ENCODE data around the gene PAX7. TPM values are rescaled to one million over a fixed set of nuclear protein-coding genes. Genes with fewer than 3 reads are reported as not detected.
A peak's percentile ranks its signal among the peaks of the same experiment; 100 is the strongest.

The PAX7 gene
- total and polyA plus RNA-seq, 2 experiments from 2014 or later: 0.03 TPM; not detected in 1

- H3K4me1 Mint-ChIP-seq: peaks cover 18% of the 10 kb centered on the region
- no peak overlapping the region for H3K27ac Mint-ChIP-seq
- H3F3A ChIP-seq (replicated peaks; ENCODE audit: low read depth): 0 out of 2 replicates have a peak, but pooled peaks cover 2% of the 10 kb centered on the region
- no peak overlapping the region; the same call in 1 of the 2 replicates for H3K4me2 ChIP-seq
- H3K9me2 ChIP-seq (ENCODE audit: insufficient read depth): no peaks in the 10 kb centered on the region
- H3K9me3 Mint-ChIP-seq: no peaks in the 10 kb centered on the region
- peaks cover 10% of the 10 kb centered on the region for H3K4me1 ChIP-seq (ENCODE audit: insufficient read depth)
- no peak for DNase-seq (ENCODE audit: low spot score)
- no peaks in the 10 kb centered on the region for H3K79me2 ChIP-seq (replicated peaks; ENCODE audit: insufficient read depth)
- peaks cover 20% of the 10 kb centered on the region for H3K27me3 Mint-ChIP-seq (ENCODE audit: insufficient read depth, low read depth, poor library complexity)
- H3K4me3 Mint-ChIP-seq: no peak overlapping the region
- no peak overlapping the region for H3K4me3 ChIP-seq
- ATAC-seq: peak; percentile 15; the same call in 2 of the 3 replicates
- H2AFZ ChIP-seq: 0 out of 2 replicates have a peak overlapping the region, but pooled peaks have one; percentile 85
- H3K36me3 ChIP-seq (ENCODE audit: insufficient read depth): no peaks in the 10 kb centered on the region
- H3K36me3 Mint-ChIP-seq (ENCODE audit: low read depth): no peaks in the 10 kb centered on the region
- H4K20me1 ChIP-seq (replicated peaks; ENCODE audit: insufficient read depth): no peaks in the 10 kb centered on the region
- H3K27ac ChIP-seq (ENCODE audit: low read depth): no peak overlapping the region
- TF ChIP-seq CTCF (conservative IDR thresholded peaks at IDR 0.05; ENCODE audit: low read depth in 2 of 2) (no peak), ZNF331 (CRISPR knock-in tag; IDR thresholded peaks at IDR 0.05; ENCODE audit: low read depth) (no peak), REST (IDR thresholded peaks at IDR 0.05; ENCODE audit: unreplicated experiment) (no peak), JUNB (IDR thresholded peaks at IDR 0.05; ENCODE audit: unreplicated experiment) (no peak), CREB1 (CRISPR knock-in tag; IDR thresholded peaks at IDR 0.05; ENCODE audit: low read depth) (no peak), ZNF462 (CRISPR knock-in tag; IDR thresholded peaks at IDR 0.05) (no peak), EZH2 (IDR thresholded peaks at IDR 0.05; ENCODE audit: low read depth, unreplicated experiment) (no peak), ZNF114 (CRISPR knock-in tag; IDR thresholded peaks at IDR 0.05) (no peak), EZH2phosphoT487 (IDR thresholded peaks at IDR 0.05; ENCODE audit: unreplicated experiment) (no peak)
- H3K27me3 ChIP-seq (ENCODE audit: insufficient read depth): no peaks in the 10 kb centered on the region
Observed at GRCh38 chr1:18795002-18795689, 164.5 kb downstream of the PAX7 start.
